Osteocyte (in vitro differentiated cells): ENCODE results near the gene CDC42EP4. TPM values are rescaled to one million over a fixed set of nuclear protein-coding genes. Genes with fewer than 3 reads are reported as not detected.

Experiments used
- DNase-seq: peaks from one replicate; pipeline ENCODE4 v3.0.0; 2021; ENCODE audit warnings: mixed read lengths; ENCODE audit not compliant: unreplicated experiment; ENCODE audit errors: extremely low spot score
- H3K27ac Mint-ChIP-seq: one replicate; pipeline ENCODE4 v1.8.0; 2021; ENCODE audit warnings: mild to moderate bottlenecking, mixed read lengths; ENCODE audit not compliant: unreplicated experiment
- H3K27me3 Mint-ChIP-seq: one replicate; pipeline ENCODE4 v1.8.0; 2021; ENCODE audit warnings: mixed read lengths; ENCODE audit not compliant: unreplicated experiment
- H3K36me3 Mint-ChIP-seq: one replicate; pipeline ENCODE4 v1.8.0; 2021; ENCODE audit warnings: mixed read lengths; ENCODE audit not compliant: unreplicated experiment
- H3K4me1 Mint-ChIP-seq: one replicate; pipeline ENCODE4 v1.8.0; 2021; ENCODE audit warnings: mixed read lengths; ENCODE audit not compliant: unreplicated experiment
- H3K4me3 Mint-ChIP-seq: one replicate; pipeline ENCODE4 v1.8.0; 2021; ENCODE audit warnings: mild to moderate bottlenecking, moderate library complexity, mixed read lengths; ENCODE audit not compliant: unreplicated experiment
- H3K9me3 Mint-ChIP-seq: one replicate; pipeline ENCODE4 v1.8.0; 2021; ENCODE audit warnings: mixed read lengths; ENCODE audit not compliant: unreplicated experiment
- CTCF ChIP-seq: fragments of 200-600 bp; sonication (generic); IDR thresholded peaks from 2 replicates; pipeline ENCODE4 v1.5.0; 2021; ENCODE audit warnings: antibody characterized with exemption, mild to moderate bottlenecking, moderate library complexity
- total RNA-seq: library from RNA; stranded (reverse); gene quantifications from 2 replicates; pipeline ENCODE4 v1.2.1, GENCODE V29; 2021

CDC42EP4 gene
- total RNA-seq, 1 donor from 2014 or later = 32.0 TPM

- no peak overlapping the region for H3K27ac Mint-ChIP-seq
- no peak overlapping the region for H3K4me3 Mint-ChIP-seq
- no peak for TF ChIP-seq CTCF
These were observed 25.6 kb downstream of the CDC42EP4 start for GRCh38 chr17:73285916-73286862.

GRCh38 chr17:73285603-73285908 is 26.2 kb downstream of the CDC42EP4 start:
- no peak for TF ChIP-seq CTCF
- Mint-ChIP-seq H3K27ac (no peak overlapping the region), H3K36me3 (peaks cover 10% of the 10 kb centered on the region), H3K9me3 (no peaks in the 10 kb centered on the region), H3K4me1 (peaks cover 62% of the 10 kb centered on the region), H3K4me3 (no peak overlapping the region), H3K27me3 (no peaks in the 10 kb centered on the region)
- no peak for DNase-seq

More at GRCh38 chr17:73285916-73286862, 25.6 kb downstream of the CDC42EP4 start:
- Mint-ChIP-seq H3K4me1 (peaks cover 67% of the 10 kb centered on the region), H3K27me3 (no peaks in the 10 kb centered on the region), H3K36me3 (peaks cover 10% of the 10 kb centered on the region), H3K9me3 (no peaks in the 10 kb centered on the region)
- no peak for DNase-seq

GRCh38 chr17:73284906-73285602 is 26.7 kb downstream of the CDC42EP4 start:
- Mint-ChIP-seq H3K9me3 (no peaks in the 10 kb centered on the region), H3K4me3 (no peak overlapping the region), H3K36me3 (peaks cover 10% of the 10 kb centered on the region), H3K4me1 (peaks cover 57% of the 10 kb centered on the region), H3K27me3 (no peaks in the 10 kb centered on the region), H3K27ac (peak overlapping the region; percentile 18)
- no peak for DNase-seq
- no peak for TF ChIP-seq CTCF

- Mint-ChIP-seq H3K36me3 (peaks cover 10% of the 10 kb centered on the region), H3K27ac (peak overlapping the region; percentile 95), H3K4me3 (no peak overlapping the region), H3K27me3 (no peaks in the 10 kb centered on the region), H3K4me1 (peaks cover 53% of the 10 kb centered on the region), H3K9me3 (no peaks in the 10 kb centered on the region)
- no peak for DNase-seq
- no peak for TF ChIP-seq CTCF
These were observed 27.4 kb downstream of the CDC42EP4 start for GRCh38 chr17:73284354-73284753.

- H3K27me3 Mint-ChIP-seq = no peaks in the 10 kb centered on the region
- H3K4me3 Mint-ChIP-seq = peak overlapping the region; percentile 40
These were observed 27.9 kb downstream of the CDC42EP4 start for GRCh38 chr17:73283841-73284282.

More at GRCh38 chr17:73283841-73284282, 27.9 kb downstream of the CDC42EP4 start:
- no peak for TF ChIP-seq CTCF
- Mint-ChIP-seq H3K36me3 (peaks cover 10% of the 10 kb centered on the region), H3K4me1 (peaks cover 52% of the 10 kb centered on the region), H3K27ac (peak overlapping the region; percentile 95), H3K9me3 (no peaks in the 10 kb centered on the region)
- no peak for DNase-seq
